OCI-LY7 (cell line): ENCODE results near the gene CBY2. TPM values are rescaled to one million over a fixed set of nuclear protein-coding genes. Genes with fewer than 3 reads are reported as not detected.

ENCODE experiments used
- BruUV-seq: library from RNA; stranded (reverse); fragments of 400-500 nt; replicated peaks from 2 replicates; lab custom pipeline; 2021; lab: Mats Ljungman, UMichigan
- CTCF ChIA-PET: fragments of 300-600 bp; sonication (Branson Sonifier 250); formaldehyde crosslinking; loops from one replicate; lab custom pipeline; 2022; ENCODE audit warnings: antibody characterized with exemption; ENCODE audit not compliant: unreplicated experiment; lab: Charles Lee
- POLR2A ChIA-PET: fragments of 300-600 bp; sonication (Branson Sonifier 250); formaldehyde crosslinking; loops from one replicate; lab custom pipeline; 2022; ENCODE audit warnings: antibody characterized with exemption; lab: Charles Lee
- DNase-seq: peaks from one replicate; pipeline ENCODE4 v3.0.0-alpha.2; 2015; ENCODE audit warnings: low spot score
- H2AFZ ChIP-seq: fragments of 200-600 bp; sonication (generic), shearing (Covaris generic); 2 replicates; pipeline ENCODE4 v1.6.1; 2014; ENCODE audit warnings: mild to moderate bottlenecking, antibody characterized with exemption, low read length, moderate library complexity
- H3K27ac ChIP-seq: fragments of 200-600 bp; sonication (generic); 2 replicates; pipeline ENCODE4 v1.5.1; 2014; ENCODE audit warnings: mixed run types, low read depth, mild to moderate bottlenecking, moderate library complexity, low read length, inconsistent platforms; ENCODE audit not compliant: poor library complexity, severe bottlenecking
- H3K36me3 ChIP-seq: fragments of 200-600 bp; sonication (generic); 2 replicates; pipeline ENCODE4 v1.6.1; 2014; ENCODE audit warnings: mild to moderate bottlenecking, antibody characterized with exemption, low read length, moderate library complexity, mixed read lengths; ENCODE audit not compliant: insufficient read depth
- H3K4me1 ChIP-seq: fragments of 200-600 bp; sonication (generic); 2 replicates; pipeline ENCODE4 v1.5.1; 2014; ENCODE audit warnings: mild to moderate bottlenecking, low read length; ENCODE audit not compliant: insufficient read depth, poor library complexity, severe bottlenecking
- H3K4me2 ChIP-seq: fragments of 200-600 bp; sonication (generic); 2 replicates; pipeline ENCODE4 v1.6.1; 2014; ENCODE audit warnings: mild to moderate bottlenecking, low read length
- H3K4me3 ChIP-seq: fragments of 200-600 bp; sonication (generic); 2 replicates; pipeline ENCODE4 v1.5.1; 2014; ENCODE audit warnings: mild to moderate bottlenecking, low read depth, low read length; ENCODE audit not compliant: poor library complexity, severe bottlenecking
- H3K79me2 ChIP-seq: fragments of 200-600 bp; sonication (generic); 2 replicates; pipeline ENCODE4 v1.6.1; 2016; ENCODE audit warnings: low read depth, mild to moderate bottlenecking, low read length, moderate library complexity, mixed read lengths; ENCODE audit not compliant: insufficient read depth
- H3K9me2 ChIP-seq: fragments of 200-600 bp; sonication (generic); 2 replicates; pipeline ENCODE4 v1.6.1; 2016; ENCODE audit warnings: mild to moderate bottlenecking, low read length, mixed read lengths; ENCODE audit not compliant: insufficient read depth
- H3K9me3 ChIP-seq: fragments of 200-600 bp; sonication (generic); 2 replicates; pipeline ENCODE4 v1.6.1; 2014; ENCODE audit warnings: mild to moderate bottlenecking, mixed run types, low read length, mixed read lengths
- H4K20me1 ChIP-seq: fragments of 200-600 bp; sonication (generic); 2 replicates; pipeline ENCODE4 v1.6.1; 2014; ENCODE audit warnings: mild to moderate bottlenecking, antibody characterized with exemption, low read length, moderate library complexity, mixed read lengths; ENCODE audit not compliant: insufficient read depth
- CTCF ChIP-seq: fragments of 200-600 bp; sonication (generic); conservative IDR thresholded peaks from 2 replicates; pipeline ENCODE4 v1.5.1; 2014; ENCODE audit warnings: mild to moderate bottlenecking, antibody characterized with exemption, low read length, moderate library complexity, mixed read lengths
- EZH2phosphoT487 ChIP-seq: fragments of 200-600 bp; sonication (generic); IDR thresholded peaks from 2 replicates; pipeline ENCODE4 v1.6.1; 2018; ENCODE audit warnings: low read depth, borderline replicate concordance, mild to moderate bottlenecking, mixed run types, antibody characterized with exemption, low read length, moderate library complexity, mixed read lengths
- intact Hi-C: fragments of 100-400 bp; cut with micrococcal nuclease; formaldehyde crosslinking; loops from one replicate; pipeline ENCODE4 v1.10.0; 2022; ENCODE audit not compliant: unreplicated experiment
- total RNA-seq, 2 experiments: library from RNA; depleted of rRNA in 1 of 2; stranded (reverse); fragments of >200 nt in 1 of 2; shearing (Covaris generic) in 1 of 2; gene quantifications; 2 replicates each; pipeline ENCODE4 v1.2.3, GENCODE V29; 2014 to 2022

The CBY2 gene
- total RNA-seq, 2 experiments from 2014 or later, result not detected

GRCh38 chr13:45681113-45681512 lies 21.0 kb upstream of the CBY2 start:
- H2AFZ ChIP-seq, result no peak overlapping the region
- no peaks in the 10 kb centered on the region for H3K36me3 ChIP-seq
- POLR2A ChIA-PET, result interaction anchor here (0.6 to 1.2 kb wide), 2 partner anchors 10 to 108 kb away, joined by 3 read pairs; no protein-coding TSS in a partner anchor
- no peak overlapping the region for H3K4me3 ChIP-seq
- H3K9me2 ChIP-seq, result no peaks in the 10 kb centered on the region
- H3K9me3 ChIP-seq, result no peaks in the 10 kb centered on the region
- H3K4me1 ChIP-seq, result no peaks in the 10 kb centered on the region
- BruUV-seq, result no TSS peak
- no peaks in the 10 kb centered on the region for H3K79me2 ChIP-seq
- no peak for DNase-seq
- no peak overlapping the region for H3K4me2 ChIP-seq
- CTCF ChIA-PET, result no interaction called here
- H4K20me1 ChIP-seq, result no peaks in the 10 kb centered on the region
- no peak overlapping the region for H3K27ac ChIP-seq
- intact Hi-C loops, result no loop called here
- TF ChIP-seq EZH2phosphoT487 (no peak), CTCF (no peak)

GRCh38 chr13:45682494-45683008 lies 19.6 kb upstream of the CBY2 start:
- DNase-seq, result no peak
- Histone ChIP-seq H2AFZ (no peak overlapping the region), H3K4me1 (no peaks in the 10 kb centered on the region), H3K4me2 (no peak overlapping the region), H3K79me2 (no peaks in the 10 kb centered on the region), H4K20me1 (no peaks in the 10 kb centered on the region), H3K9me3 (no peaks in the 10 kb centered on the region), H3K36me3 (no peaks in the 10 kb centered on the region), H3K9me2 (no peaks in the 10 kb centered on the region), H3K4me3 (no peak overlapping the region), H3K27ac (no peak overlapping the region)
- no TSS peak for BruUV-seq
- intact Hi-C loops, result no loop called here
- TF ChIP-seq CTCF (no peak), EZH2phosphoT487 (no peak)
- ChIA-PET CTCF (no interaction called here), POLR2A (interaction anchor here (1.2 kb wide), 1 partner anchor 12 kb away, joined by 3 read pairs; no protein-coding TSS in a partner anchor)

GRCh38 chr13:45683701-45684100 lies 18.4 kb upstream of the CBY2 start:
- intact Hi-C loops, result no loop called here
- H3K9me2 ChIP-seq, result no peaks in the 10 kb centered on the region
- TF ChIP-seq EZH2phosphoT487 (no peak), CTCF (peak; percentile 55)
- no peaks in the 10 kb centered on the region for H3K9me3 ChIP-seq
- BruUV-seq, result no TSS peak
- no peaks in the 10 kb centered on the region for H3K4me1 ChIP-seq
- CTCF ChIA-PET, result no interaction called here
- H3K36me3 ChIP-seq, result no peaks in the 10 kb centered on the region
- H2AFZ ChIP-seq, result no peak overlapping the region
- H3K4me3 ChIP-seq, result no peak overlapping the region
- H4K20me1 ChIP-seq, result no peaks in the 10 kb centered on the region
- no peak overlapping the region for H3K27ac ChIP-seq
- H3K4me2 ChIP-seq, result no peak overlapping the region
- POLR2A ChIA-PET, result no interaction called here
- no peaks in the 10 kb centered on the region for H3K79me2 ChIP-seq
- no peak for DNase-seq
